ENCODE measurements around the gene MYMX.

The MYMX gene

DNA sequence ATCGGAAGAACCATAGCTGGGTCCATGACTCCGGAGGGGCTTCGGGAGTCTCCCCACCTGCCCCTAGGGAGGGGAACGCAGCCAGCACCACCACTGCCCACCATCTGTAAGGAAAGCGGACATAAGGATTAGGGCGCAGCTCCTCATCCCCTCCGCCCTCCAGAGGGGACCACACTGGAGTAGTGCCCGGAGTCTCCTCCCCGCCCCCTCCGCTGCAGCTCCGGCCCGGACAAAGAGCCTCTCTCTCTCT lies 40.0 kb downstream of the MYMX start:
- Mint-ChIP-seq H3K27me3 (no peaks in the 10 kb centered on the region), H3K9me3 (no peaks in the 10 kb centered on the region), H3K27ac (peak overlapping the region; percentile 79 to 83), H3K4me3 (peak overlapping the region; percentile 76 to 87), H3K4me1 (ENCODE audit: low read depth in 2 of 2) (peaks cover 52 to 59% of the 10 kb centered on the region in 2 donors), H3K36me3 (ENCODE audit: insufficient read depth) (peaks cover 86% of the 10 kb centered on the region)
- ATAC-seq (replicated peaks): peak; percentile 9
- no peak for DNase-seq

DNA sequence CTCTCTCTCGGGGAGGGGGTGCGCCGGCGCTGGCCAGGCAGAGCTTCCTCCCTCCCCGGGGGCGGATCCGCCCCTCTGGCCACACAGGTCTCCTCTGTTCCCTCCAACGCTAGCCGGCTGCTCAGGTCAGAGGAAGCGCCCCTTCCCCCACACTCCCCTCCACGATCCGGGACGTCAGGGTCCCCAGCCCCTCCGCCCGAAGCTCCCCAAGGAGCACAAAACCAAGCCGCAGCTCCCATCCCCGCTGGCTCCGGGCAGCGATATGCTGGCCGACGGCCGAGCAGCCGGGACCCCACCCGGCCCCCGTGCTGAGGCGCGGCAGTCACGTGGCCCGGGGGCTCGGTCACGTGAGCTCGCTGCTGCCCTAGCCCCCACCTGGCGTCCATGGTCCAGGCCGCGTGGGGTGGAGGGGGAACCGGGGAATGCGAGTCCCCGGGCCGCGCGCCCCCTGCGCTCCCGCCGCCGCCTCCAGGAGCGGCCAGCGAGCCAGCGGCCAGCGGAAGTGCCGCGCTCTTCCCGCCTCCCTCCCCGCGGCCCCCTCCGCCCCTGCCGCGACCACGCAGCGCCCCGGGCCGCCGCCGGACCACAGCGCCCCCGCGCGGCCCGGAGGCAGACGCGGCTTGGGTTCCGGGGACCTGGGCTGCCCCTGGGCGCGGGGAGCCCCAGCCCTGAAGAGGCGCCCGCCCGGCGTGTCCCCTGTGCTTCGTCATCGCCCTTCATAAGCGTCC lies 40.5 kb downstream of the MYMX start, which contains the start of gene SLC35B2:
SLC35B2 (minus strand) TSS at position 504 of the 728 bp plus-strand sequence; CDS start at position 386, 118 bp downstream.
- H3K4me1 Mint-ChIP-seq (ENCODE audit: low read depth in 2 of 2): peaks cover 50 to 59% of the 10 kb centered on the region in 2 donors
- DNase-seq (peak; percentile 56 to 71 (median 60)), ATAC-seq (replicated peaks) (peak; percentile 80)
- peaks cover 85% of the 10 kb centered on the region for H3K36me3 Mint-ChIP-seq (ENCODE audit: insufficient read depth)
- peak within 1 kb of the TSS; percentile 83 to 91 for H3K27ac Mint-ChIP-seq
- no peaks in the 10 kb centered on the region for H3K9me3 Mint-ChIP-seq
- H3K27me3 Mint-ChIP-seq: no peaks in the 10 kb centered on the region
- peak within 1 kb of the TSS; percentile 85 to 88 for H3K4me3 Mint-ChIP-seq

DNA sequence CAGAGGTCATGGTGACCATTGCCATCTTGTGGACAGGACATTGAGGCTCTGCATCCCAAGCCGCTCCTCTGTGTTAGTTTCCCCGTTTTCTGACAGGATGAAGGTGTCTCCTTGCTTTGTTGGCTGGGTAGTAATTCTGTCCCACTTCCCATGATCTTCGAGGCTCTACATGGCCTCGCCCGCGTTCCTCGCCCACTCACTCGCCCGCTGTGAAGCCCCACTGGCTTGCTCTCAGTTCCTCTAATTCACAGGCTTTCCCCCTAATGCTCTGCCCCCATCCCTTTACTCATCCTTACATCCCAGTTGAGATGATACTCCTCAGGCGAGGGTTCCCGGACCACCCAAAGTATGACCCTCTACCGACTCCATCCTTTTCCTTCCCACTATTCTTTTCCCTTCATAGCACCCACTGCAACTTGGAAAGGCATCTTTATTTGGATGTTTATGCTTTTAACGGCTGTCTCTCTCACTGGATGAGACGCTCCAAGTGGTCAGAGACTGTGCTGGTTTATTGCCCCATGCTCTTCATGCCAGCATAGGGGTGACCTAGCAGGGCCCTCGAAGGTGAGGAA lies 41.1 kb downstream of the MYMX start:
- no peaks in the 10 kb centered on the region for H3K9me3 Mint-ChIP-seq
- H3K4me3 Mint-ChIP-seq: peak overlapping the region; percentile 85 to 88
- ATAC-seq (replicated peaks) (peak; percentile 11), DNase-seq (no peak)
- H3K36me3 Mint-ChIP-seq (ENCODE audit: insufficient read depth): peaks cover 84% of the 10 kb centered on the region
- H3K27me3 Mint-ChIP-seq: no peaks in the 10 kb centered on the region
- peak overlapping the region; percentile 83 to 91 for H3K27ac Mint-ChIP-seq
- peaks cover 56 to 63% of the 10 kb centered on the region in 2 donors for H3K4me1 Mint-ChIP-seq (ENCODE audit: low read depth in 2 of 2)

DNA sequence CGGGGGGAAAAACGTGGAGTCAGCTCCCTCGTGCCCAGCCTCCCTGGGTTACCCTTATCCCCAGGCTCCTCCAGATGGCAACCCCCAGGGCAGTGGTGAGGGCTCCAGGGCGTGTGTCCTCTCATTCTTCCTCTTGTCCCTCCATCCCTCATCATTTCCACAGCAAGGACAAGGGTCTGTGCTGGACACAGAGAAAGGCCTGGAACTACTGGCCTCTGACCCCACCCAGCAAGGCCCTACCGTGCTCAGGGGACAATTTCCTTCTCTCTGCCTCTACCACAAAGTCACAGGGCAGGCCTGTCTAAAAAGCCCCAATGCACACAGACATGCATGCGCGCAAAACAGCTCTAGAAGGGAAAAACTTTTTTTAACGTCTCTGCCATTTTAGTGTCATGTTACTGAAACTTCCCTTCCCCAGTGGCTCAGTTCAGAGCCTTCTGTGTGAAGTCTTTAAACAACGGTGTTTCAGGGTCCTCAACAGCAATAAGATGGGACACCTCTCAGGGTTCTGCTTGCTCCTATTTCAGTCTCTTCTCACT lies 41.7 kb downstream of the MYMX start:
- peaks cover 58 to 63% of the 10 kb centered on the region in 2 donors for H3K4me1 Mint-ChIP-seq (ENCODE audit: low read depth in 2 of 2)
- peak overlapping the region; percentile 83 to 91 for H3K27ac Mint-ChIP-seq
- DNase-seq: no peak
- no peaks in the 10 kb centered on the region for H3K27me3 Mint-ChIP-seq
- no peak for ATAC-seq (replicated peaks)
- peak overlapping the region; percentile 85 to 88 for H3K4me3 Mint-ChIP-seq
- H3K9me3 Mint-ChIP-seq: no peaks in the 10 kb centered on the region
- peaks cover 84% of the 10 kb centered on the region for H3K36me3 Mint-ChIP-seq (ENCODE audit: insufficient read depth)

DNA sequence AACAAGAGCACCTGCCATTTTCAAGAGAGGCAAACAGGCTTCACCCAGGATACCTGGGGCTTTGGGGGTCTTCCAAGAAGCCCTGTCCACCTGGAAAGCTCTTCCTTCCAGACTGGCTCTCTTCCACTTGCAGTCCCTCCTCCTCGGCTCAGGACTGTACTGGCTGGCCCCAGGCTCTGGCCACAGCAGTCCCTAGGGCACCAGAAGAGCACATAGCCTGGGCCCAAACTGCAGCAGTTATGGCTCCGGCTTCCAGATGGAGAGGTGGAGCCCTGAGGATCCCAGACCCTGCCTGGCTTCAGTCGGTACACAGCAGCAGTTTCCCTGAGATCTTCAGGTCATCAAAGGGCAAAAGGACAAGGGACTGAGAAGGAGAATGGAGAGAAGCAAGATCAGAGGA lies 42.2 kb downstream of the MYMX start:
- H3K9me3 Mint-ChIP-seq: no peaks in the 10 kb centered on the region
- peak overlapping the region; percentile 46 to 83 for H3K27ac Mint-ChIP-seq
- peak overlapping the region; percentile 85 to 88 for H3K4me3 Mint-ChIP-seq
- H3K36me3 Mint-ChIP-seq (ENCODE audit: insufficient read depth): peaks cover 82% of the 10 kb centered on the region
- H3K27me3 Mint-ChIP-seq: no peaks in the 10 kb centered on the region
- ATAC-seq (replicated peaks): no peak
- peaks cover 61 to 63% of the 10 kb centered on the region in 2 donors for H3K4me1 Mint-ChIP-seq (ENCODE audit: low read depth in 2 of 2)
- DNase-seq: no peak

DNA sequence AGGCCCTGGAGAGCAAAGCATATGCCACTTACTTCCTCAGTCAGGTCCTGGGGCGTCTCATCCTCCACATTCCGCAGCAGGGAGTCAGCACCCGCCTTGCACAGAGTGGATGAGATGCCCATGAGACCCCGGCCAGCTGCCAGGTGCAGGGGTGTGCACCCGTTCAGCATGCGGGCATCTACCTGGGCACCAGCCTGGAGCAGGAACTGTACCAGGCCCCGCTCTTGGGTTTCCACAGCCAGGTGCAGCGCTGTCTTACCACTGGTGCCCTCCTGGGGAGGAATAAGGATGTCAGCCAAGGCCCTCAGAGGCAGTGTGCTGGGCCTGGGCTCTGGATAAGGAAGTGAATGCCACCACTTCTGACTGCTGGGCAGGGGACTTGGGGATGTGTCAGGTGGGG lies 43.3 kb downstream of the MYMX start:
- H3K4me1 Mint-ChIP-seq (ENCODE audit: low read depth in 2 of 2): peaks cover 61 to 63% of the 10 kb centered on the region in 2 donors

DNA sequence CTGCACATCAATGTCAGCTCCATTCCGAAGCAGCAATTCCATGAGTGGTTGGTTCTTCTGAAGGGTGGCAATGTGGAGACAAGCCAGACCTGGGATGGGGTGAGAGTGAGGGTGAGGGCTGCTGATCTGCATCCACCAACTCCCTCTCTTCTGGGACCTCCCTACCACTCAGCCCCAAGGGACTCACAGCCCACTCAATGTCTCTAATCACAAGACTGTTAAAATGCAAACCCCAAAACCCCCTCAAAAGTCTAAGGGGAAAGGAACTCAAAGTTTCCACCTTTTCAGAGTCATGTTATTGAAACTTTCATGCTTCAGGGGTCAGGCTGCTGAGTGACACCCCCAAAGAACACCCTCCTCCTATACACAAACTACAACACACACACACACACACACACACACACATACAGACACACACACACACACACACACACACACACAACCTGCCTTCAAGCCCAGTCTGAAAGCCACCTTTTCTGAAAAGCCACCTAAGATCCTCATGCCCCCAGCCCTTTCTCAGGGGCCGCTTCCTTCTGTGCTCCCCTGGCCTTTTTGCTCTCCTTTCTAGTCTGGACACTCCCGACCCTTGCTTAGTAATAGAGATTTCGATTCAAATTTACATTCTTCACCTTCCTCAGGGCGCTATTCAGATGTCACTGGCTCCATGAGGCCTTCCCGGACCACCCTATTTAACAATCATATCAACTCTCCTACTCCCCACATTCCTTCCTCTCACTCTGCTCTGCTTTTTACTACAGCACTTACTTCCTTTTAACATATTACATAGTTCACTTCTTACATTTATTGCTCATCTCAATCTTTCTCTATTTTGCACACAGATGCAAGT lies 43.9 kb downstream of the MYMX start:
- no peak for DNase-seq
- peaks cover 54 to 56% of the 10 kb centered on the region in 2 donors for H3K4me1 Mint-ChIP-seq (ENCODE audit: low read depth in 2 of 2)
- ATAC-seq (replicated peaks): no peak
- H3K27me3 Mint-ChIP-seq: no peaks in the 10 kb centered on the region
- H3K27ac Mint-ChIP-seq: no peak overlapping the region
- peaks cover 75% of the 10 kb centered on the region for H3K36me3 Mint-ChIP-seq (ENCODE audit: insufficient read depth)
- no peak overlapping the region for H3K4me3 Mint-ChIP-seq
- no peaks in the 10 kb centered on the region for H3K9me3 Mint-ChIP-seq

More for the DNA sequence above, 43.3 kb downstream of the MYMX start:
- Mint-ChIP-seq H3K36me3 (ENCODE audit: insufficient read depth) (peaks cover 81% of the 10 kb centered on the region), H3K27me3 (no peaks in the 10 kb centered on the region), H3K4me3 (no peak overlapping the region), H3K9me3 (no peaks in the 10 kb centered on the region), H3K27ac (no peak overlapping the region)
- no peak for DNase-seq
- ATAC-seq (replicated peaks): no peak

DNA sequence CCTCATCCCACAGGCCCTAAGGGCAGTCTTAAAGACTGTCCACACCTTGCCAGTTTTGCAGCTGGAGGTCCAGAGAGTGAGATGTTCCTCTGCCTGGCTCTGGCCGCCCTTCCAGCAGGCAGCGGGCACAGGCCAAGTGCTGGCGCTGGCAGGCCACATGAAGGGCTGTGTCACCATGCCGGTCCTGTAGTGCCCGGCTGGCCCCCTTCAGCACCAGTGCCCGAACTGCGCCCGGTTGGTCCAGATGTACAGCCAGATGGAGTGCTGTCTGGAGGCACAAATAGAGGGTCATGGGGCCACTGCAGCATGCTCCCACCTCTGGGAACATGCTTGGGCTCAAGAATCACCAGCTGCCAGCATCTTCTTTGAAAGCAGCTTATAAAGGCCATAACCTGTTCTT lies 44.9 kb downstream of the MYMX start:
- ATAC-seq (replicated peaks) (no peak), DNase-seq (no peak)
- peaks cover 67% of the 10 kb centered on the region for H3K36me3 Mint-ChIP-seq (ENCODE audit: insufficient read depth)
- no peaks in the 10 kb centered on the region for H3K9me3 Mint-ChIP-seq
- H3K27ac Mint-ChIP-seq: peak overlapping the region in 1 of 2 donors; percentile 99
- H3K4me3 Mint-ChIP-seq: peak overlapping the region in 1 of 2 donors; percentile 98
- H3K4me1 Mint-ChIP-seq (ENCODE audit: low read depth in 2 of 2): peaks cover 46 to 48% of the 10 kb centered on the region in 2 donors
- no peaks in the 10 kb centered on the region for H3K27me3 Mint-ChIP-seq

DNA sequence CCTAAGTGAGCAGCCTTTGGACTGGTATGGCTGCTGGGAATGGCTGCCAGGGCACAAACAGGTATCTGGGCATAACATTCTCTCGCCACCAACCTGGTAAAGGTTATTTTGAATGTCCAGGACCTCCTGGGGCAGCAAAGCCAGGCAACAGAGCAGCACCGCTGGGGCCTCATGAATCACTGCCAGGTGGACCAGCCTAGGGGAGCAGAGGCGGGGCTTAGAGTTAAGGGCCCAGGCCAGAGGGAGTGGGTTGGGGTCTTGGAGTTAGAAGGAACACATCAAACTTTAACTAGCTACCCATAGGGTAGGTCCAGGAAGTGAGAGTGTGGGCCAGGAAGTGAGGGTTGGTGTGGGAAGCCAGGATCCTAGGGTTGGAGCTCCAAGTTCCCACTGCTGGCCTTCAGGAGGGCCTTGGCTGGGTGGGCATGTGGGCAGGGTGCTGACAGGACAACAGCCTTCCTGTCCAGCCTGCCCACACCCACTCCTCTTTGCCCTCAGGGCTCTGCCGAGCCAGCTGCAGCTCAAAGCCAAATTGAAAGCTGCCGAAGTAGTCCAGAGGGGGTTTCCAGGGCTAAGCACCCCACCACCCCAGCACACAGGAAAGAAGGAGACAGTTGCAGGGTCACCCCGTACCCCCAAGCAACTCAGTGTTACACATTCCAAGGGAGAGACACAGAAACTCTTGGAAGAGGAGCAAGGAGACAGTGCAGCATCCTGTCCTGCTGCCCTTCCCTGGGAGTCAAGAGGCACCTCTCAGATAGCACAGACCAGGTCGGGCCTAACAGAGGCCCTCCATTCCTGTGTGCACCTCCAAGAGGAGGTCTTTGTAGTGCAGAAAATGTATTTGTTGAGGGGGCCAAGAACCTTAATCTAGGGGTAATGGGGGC lies 46.0 kb downstream of the MYMX start:
- ATAC-seq (replicated peaks) (peak; percentile 1), DNase-seq (no peak)
- Mint-ChIP-seq H3K9me3 (no peaks in the 10 kb centered on the region), H3K36me3 (ENCODE audit: insufficient read depth) (peaks cover 60% of the 10 kb centered on the region), H3K27ac (peak overlapping the region; percentile 99), H3K27me3 (no peaks in the 10 kb centered on the region), H3K4me1 (ENCODE audit: low read depth in 2 of 2) (peaks cover 45 to 48% of the 10 kb centered on the region in 2 donors), H3K4me3 (peak overlapping the region; percentile 98)

DNA sequence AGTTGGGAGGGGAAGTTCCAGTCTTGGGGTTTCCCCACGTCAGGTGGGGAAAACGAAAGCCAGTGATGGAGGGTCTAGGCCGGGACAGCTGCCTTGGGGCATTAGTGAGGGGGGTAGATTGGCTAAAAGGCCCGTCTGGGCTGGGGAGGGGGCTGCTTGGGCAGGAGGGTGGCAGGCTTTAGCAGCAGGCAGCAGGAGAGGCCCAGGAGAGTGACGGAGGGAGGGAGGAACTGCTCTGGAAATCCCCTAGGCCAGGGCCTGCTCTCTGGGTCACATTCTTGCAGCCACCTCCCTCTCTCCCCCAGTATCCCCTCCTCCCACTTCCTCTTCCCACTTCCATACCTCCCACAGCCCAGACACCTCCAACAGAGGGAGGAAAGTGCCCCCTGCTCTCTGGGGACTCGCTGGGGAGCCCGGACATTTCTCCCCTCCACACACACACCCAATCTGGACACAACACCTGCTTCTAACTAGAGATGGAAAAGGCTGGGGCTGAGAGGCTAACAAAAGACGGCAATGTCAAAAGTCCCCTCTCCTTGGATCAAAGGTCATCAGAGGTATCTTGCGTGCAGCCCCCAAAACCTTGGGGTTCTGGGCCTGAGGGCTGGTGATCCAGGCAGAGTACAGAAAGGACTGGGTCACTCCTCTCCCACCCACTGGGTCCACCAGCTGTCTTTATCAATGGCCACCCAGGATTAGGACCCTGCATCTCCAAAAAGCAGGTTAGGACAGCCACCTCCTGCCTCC lies 46.8 kb downstream of the MYMX start:
- peaks cover 39 to 40% of the 10 kb centered on the region in 2 donors for H3K4me1 Mint-ChIP-seq (ENCODE audit: low read depth in 2 of 2)
- H3K36me3 Mint-ChIP-seq (ENCODE audit: insufficient read depth): peaks cover 55% of the 10 kb centered on the region
- H3K27me3 Mint-ChIP-seq: peaks cover 0 to 3% of the 10 kb centered on the region in 2 donors
- DNase-seq (peak in 1 of 3 experiments; percentile 44), ATAC-seq (replicated peaks) (peak; percentile 42)
- H3K27ac Mint-ChIP-seq: peak overlapping the region; percentile 99
- peak overlapping the region; percentile 98 for H3K4me3 Mint-ChIP-seq
- H3K9me3 Mint-ChIP-seq: no peaks in the 10 kb centered on the region

DNA sequence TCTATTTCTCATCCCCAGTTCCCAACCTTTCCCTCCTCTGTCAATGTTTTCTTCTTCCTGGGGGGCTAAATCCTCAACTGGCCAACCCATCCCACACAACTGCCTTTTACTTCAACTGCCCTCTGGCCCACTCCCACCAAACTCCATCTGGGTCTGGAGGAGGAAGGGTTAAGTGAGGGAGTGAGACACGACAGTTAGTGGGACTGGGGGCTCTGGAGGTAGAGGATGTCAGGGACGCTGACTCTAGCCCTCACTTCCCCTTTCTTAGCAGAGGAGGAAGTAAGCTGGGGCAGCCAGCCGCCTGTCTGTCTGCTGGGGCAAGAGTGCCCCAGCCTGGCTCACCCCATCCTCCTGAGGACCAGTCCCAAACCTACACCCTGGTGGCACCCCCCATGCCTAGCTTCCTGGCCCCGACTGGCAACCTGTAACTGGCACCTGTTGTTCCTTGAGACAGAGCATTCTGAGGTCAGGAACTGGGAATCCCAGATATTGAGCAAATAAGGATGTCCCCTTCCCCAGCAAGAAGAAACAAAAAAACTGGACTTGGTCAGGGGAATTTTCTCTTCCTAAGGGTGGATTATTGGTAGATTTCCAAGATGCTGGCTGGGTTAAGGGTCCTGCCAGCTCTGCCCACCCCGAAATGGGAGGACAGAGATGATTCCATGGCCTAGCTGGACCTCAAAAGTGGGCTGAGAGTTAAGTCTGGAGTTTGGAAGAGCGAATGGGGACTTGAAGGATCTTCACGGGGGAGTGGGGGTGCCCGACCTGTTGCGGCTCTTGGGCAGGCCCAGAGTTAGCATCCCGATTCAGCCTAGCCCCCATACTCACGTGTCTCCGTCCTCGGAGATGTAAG lies 47.7 kb downstream of the MYMX start:
- Mint-ChIP-seq H3K27ac (peak overlapping the region; percentile 99), H3K4me1 (ENCODE audit: low read depth in 2 of 2) (peaks cover 38 to 39% of the 10 kb centered on the region in 2 donors), H3K4me3 (peak overlapping the region; percentile 98), H3K36me3 (ENCODE audit: insufficient read depth) (peaks cover 51% of the 10 kb centered on the region), H3K9me3 (no peaks in the 10 kb centered on the region), H3K27me3 (peaks cover 8 to 11% of the 10 kb centered on the region in 2 donors)
- peak in 1 of 3 experiments; percentile 33 for DNase-seq
- ATAC-seq (replicated peaks): peak; percentile 25

All from effector memory CD8-positive, alpha-beta T cell (primary cell).